Activated naive CD4-positive, alpha-beta T cell treated with anti-CD3 and anti-CD28 coated beads, Interleukin-2, amount 50 U/mL, for 16 hours (primary cell): ENCODE results near the gene CTNND2.
"Not testable (repeated sequence)": the region's sequence is repeated elsewhere in the genome, so short reads cannot be mapped to it uniquely, and the experiment has no call there.

Experiments used
- DNase-seq: peaks from one replicate; pipeline ENCODE4 v3.0.0-alpha.2; 2020

The CTNND2 gene

GRCh38 chr5:11656916-11657315 lies 247.3 kb downstream of the CTNND2 start:
- DNase-seq: no peak

- no peak for DNase-seq
Observed at GRCh38 chr5:11655681-11656080, 248.6 kb downstream of the CTNND2 start.

- DNase-seq: no peak
Observed at GRCh38 chr5:11650936-11651335, 253.3 kb downstream of the CTNND2 start.

- no peak for DNase-seq
Observed at GRCh38 chr5:11646141-11646540, 258.1 kb downstream of the CTNND2 start.

- DNase-seq: no peak
Observed at GRCh38 chr5:11642438-11642837, 261.8 kb downstream of the CTNND2 start.

- DNase-seq: no peak
Observed at GRCh38 chr5:11640158-11640873, 263.9 kb downstream of the CTNND2 start.

GRCh38 chr5:11622785-11623184 lies 281.5 kb downstream of the CTNND2 start:
- no peak for DNase-seq

GRCh38 chr5:11620172-11620571 lies 284.1 kb downstream of the CTNND2 start:
- DNase-seq: no peak

- DNase-seq: no peak
Observed at GRCh38 chr5:11619339-11620024, 284.8 kb downstream of the CTNND2 start.

GRCh38 chr5:11617080-11617479 lies 287.2 kb downstream of the CTNND2 start:
- DNase-seq: no peak

- DNase-seq: not testable (repeated sequence)
Observed at GRCh38 chr5:11616624-11617023, 287.6 kb downstream of the CTNND2 start.

- no peak for DNase-seq
Observed at GRCh38 chr5:11611011-11611410, 293.2 kb downstream of the CTNND2 start.

- no peak for DNase-seq
Observed at GRCh38 chr5:11609570-11610303, 294.5 kb downstream of the CTNND2 start.

- no peak for DNase-seq
Observed at GRCh38 chr5:11608530-11608929, 295.7 kb downstream of the CTNND2 start.

GRCh38 chr5:11607944-11608483 lies 296.2 kb downstream of the CTNND2 start:
- no peak for DNase-seq

GRCh38 chr5:11602298-11602697 lies 301.9 kb downstream of the CTNND2 start:
- DNase-seq: no peak

GRCh38 chr5:11599499-11599898 lies 304.7 kb downstream of the CTNND2 start:
- no peak for DNase-seq

- DNase-seq: no peak
Observed at GRCh38 chr5:11596657-11597071, 307.6 kb downstream of the CTNND2 start.

- DNase-seq: no peak
Observed at GRCh38 chr5:11596185-11596584, 308.1 kb downstream of the CTNND2 start.

GRCh38 chr5:11595045-11595444 lies 309.2 kb downstream of the CTNND2 start:
- no peak for DNase-seq

GRCh38 chr5:11594021-11594420 lies 310.2 kb downstream of the CTNND2 start:
- no peak for DNase-seq

- no peak for DNase-seq
Observed at GRCh38 chr5:11590475-11590874, 313.8 kb downstream of the CTNND2 start.

GRCh38 chr5:11588803-11589202 lies 315.4 kb downstream of the CTNND2 start:
- no peak for DNase-seq

- DNase-seq: no peak
Observed at GRCh38 chr5:11584017-11584416, 320.2 kb downstream of the CTNND2 start.
